ENCODE results near the gene SHANK3.

The SHANK3 gene

GRCh38 chr22:50699756-50700386 lies 27.2 kb downstream of the SHANK3 start:
- DNase-seq (ENCODE audit: low spot score), result no peak

GRCh38 chr22:50700387-50701075 lies 27.9 kb downstream of the SHANK3 start:
- no peak for DNase-seq (ENCODE audit: low spot score)

- DNase-seq (ENCODE audit: low spot score), result no peak
Measured at GRCh38 chr22:50701076-50701419, 28.4 kb downstream of the SHANK3 start.

- no peak for DNase-seq (ENCODE audit: low spot score)
Measured at GRCh38 chr22:50701428-50702154, 29.0 kb downstream of the SHANK3 start.

GRCh38 chr22:50702261-50702671 lies 29.6 kb downstream of the SHANK3 start:
- no peak for DNase-seq (ENCODE audit: low spot score)

GRCh38 chr22:50702821-50703725 lies 30.4 kb downstream of the SHANK3 start:
- DNase-seq (ENCODE audit: low spot score), result no peak

- DNase-seq (ENCODE audit: low spot score), result no peak
Measured at GRCh38 chr22:50703726-50704509, 31.3 kb downstream of the SHANK3 start.

GRCh38 chr22:50704510-50705218 lies 32.0 kb downstream of the SHANK3 start:
- DNase-seq (ENCODE audit: low spot score), result no peak

- DNase-seq (ENCODE audit: low spot score), result no peak
Measured at GRCh38 chr22:50705219-50705691, 32.6 kb downstream of the SHANK3 start.

- no peak for DNase-seq (ENCODE audit: low spot score)
Measured at GRCh38 chr22:50705851-50706351, 33.3 kb downstream of the SHANK3 start.

GRCh38 chr22:50706481-50707125 lies 34.0 kb downstream of the SHANK3 start:
- DNase-seq (ENCODE audit: low spot score), result no peak

- no peak for DNase-seq (ENCODE audit: low spot score)
Measured at GRCh38 chr22:50708474-50708873, 35.9 kb downstream of the SHANK3 start.

GRCh38 chr22:50708996-50709395 lies 36.4 kb downstream of the SHANK3 start:
- no peak for DNase-seq (ENCODE audit: low spot score)

GRCh38 chr22:50710221-50710620 lies 37.6 kb downstream of the SHANK3 start:
- DNase-seq (ENCODE audit: low spot score), result no peak

GRCh38 chr22:50710886-50711285 lies 38.3 kb downstream of the SHANK3 start:
- DNase-seq (ENCODE audit: low spot score), result no peak

- DNase-seq (ENCODE audit: low spot score), result no peak
Measured at GRCh38 chr22:50711446-50712340, 39.1 kb downstream of the SHANK3 start.

GRCh38 chr22:50712341-50713007 lies 39.9 kb downstream of the SHANK3 start:
- DNase-seq (ENCODE audit: low spot score), result no peak

- DNase-seq (ENCODE audit: low spot score), result no peak
Measured at GRCh38 chr22:50713008-50713385, 40.4 kb downstream of the SHANK3 start.
